NK-92 (cell line): ENCODE measurements around the gene BPHL.
"Not testable (repeated sequence)": the region's sequence is repeated elsewhere in the genome, so short reads cannot be mapped to it uniquely, and the experiment has no call there.

Source experiments
- DNase-seq: peaks from one replicate; lab custom pipeline; 2025; ENCODE audit not compliant: unreplicated experiment; lab: John Stamatoyannopoulos, UW

BPHL gene

GRCh38 chr6:3120765-3121089, 2.2 kb downstream of the BPHL start:
- no peak for DNase-seq

- DNase-seq = no peak
These were observed 4.3 kb downstream of the BPHL start for GRCh38 chr6:3122823-3123182.

GRCh38 chr6:3124667-3125066, 6.2 kb downstream of the BPHL start:
- no peak for DNase-seq

DNA sequence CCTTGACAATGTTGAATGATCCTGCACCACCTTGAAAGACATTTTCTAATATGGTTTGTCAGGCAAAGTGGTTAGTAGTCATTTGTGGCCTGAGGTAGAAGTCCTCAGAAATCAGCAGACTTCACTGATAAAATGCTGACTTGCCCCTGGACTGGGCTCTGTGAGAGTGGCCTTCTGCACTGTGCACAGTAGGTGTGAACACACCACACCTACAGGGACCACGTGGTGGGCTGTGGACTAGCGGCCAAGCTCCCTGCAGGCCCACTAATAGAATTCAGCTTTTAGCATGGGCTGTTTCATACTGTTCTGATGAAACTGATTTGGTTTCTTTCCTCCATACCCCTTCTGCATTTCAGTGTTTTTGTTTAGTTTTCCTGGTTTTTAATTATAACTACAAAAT, 7.3 kb downstream of the BPHL start:
- DNase-seq = no peak

DNA sequence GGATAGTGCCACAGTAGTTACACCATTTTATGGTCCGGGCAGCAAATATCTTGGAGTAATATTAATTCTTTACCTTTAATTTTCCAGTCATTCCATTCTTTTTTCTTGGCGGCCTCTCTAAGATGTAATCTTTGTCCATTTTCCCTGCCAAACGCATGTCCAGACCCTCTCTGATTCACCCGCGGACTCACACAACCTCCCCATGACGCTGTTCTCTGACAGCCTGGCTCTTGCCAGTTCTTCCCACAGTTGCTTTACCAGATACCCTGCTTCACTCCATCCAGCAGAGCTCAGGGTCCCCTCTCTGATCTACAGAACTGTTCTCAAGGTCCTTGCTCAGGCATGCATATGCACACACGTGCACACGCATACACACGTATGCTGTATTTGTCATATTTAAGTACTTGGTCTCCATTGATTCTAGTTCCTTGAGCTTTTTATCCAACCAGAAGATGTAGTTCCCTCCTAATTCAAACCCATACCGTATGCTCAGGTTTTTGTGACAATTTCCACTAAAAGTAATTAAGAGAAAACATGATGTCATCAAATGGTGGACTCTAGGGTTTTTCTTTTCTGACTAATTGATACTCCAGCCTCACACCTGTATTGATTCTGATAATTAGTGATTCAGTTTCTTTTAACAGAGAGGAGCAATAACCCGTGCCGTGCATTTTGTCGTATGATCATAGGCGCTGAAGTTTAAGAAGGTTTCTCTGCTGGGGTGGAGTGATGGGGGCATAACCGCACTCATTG, 10.0 kb downstream of the BPHL start:
- DNase-seq = no peak

DNA sequence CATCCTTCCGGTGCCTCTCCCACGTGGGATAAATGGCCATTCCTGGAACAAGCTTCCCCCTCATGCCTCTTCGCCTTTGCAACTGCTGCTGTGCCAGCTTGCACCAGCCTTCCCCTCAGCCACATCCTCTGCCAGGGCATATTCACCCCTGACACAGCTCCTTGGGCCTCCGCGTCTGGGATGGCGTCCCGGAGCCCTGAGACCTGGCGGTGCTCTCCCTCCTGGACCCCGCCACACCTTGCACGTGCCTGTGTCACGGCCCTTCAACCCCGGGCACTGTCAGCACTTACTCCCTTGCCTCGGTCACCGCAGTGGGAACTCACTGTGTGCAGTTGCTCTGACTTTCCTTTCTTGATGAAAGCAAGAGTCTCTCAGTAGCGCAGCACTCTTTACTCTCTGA, 13.2 kb downstream of the BPHL start:
- DNase-seq = no peak

DNA sequence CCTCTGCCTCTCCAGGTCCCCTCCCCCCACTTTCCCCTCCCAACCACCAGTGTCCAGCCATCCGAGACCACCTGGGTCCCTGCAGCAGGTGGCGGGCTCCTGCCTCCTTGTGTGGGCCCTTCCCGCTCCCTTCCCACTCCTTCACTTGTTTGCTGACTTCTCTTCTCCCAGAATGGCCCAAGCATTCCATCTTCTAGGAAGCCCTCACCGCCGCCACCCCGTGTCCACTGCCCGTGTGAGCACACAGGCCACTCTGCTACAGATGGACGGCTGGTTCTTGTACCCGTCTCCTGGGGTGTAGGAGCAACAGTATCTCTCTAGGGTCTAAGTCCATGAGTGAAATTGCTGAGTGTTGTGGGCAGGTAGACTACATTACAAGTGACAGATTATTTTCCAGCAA, 15.0 kb downstream of the BPHL start:
- DNase-seq = no peak

GRCh38 chr6:3135668-3136291, 17.3 kb downstream of the BPHL start:
- DNase-seq = no peak

DNA sequence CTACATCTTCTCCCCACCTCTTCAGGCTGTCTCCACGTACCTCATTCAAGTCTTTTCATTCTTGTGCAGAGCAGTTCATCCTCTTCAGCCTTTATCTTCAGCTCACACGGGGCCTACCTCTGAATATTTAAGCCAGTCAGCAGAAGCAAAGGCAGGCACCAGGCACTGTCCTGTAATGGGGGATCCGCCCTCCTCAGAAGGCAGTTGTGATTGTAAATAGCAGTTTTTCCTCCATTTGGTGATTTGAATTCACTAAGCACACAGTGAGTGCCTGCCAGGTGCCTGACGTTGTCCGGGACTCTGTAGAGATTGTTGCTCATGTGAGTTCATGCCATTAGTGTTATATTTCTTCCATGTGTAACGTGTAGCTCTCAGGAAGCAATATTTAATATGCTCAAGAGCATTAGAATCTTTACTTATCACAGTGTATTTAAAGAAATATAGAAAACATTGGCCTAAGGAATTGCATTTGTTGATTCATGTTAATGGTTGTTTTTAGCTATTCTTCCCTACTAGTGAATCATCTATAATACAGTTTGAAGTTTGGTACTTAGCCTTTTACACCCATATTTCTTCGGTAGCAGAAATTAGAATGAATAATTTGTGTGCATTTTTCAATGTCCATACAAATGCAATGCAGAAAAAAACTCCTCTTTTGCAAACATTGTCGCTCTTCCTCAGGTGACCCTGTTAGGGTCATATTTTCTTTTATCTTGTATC, 17.9 kb downstream of the BPHL start:
- no peak for DNase-seq

GRCh38 chr6:3137057-3137777, 18.7 kb downstream of the BPHL start:
- no peak for DNase-seq

DNA sequence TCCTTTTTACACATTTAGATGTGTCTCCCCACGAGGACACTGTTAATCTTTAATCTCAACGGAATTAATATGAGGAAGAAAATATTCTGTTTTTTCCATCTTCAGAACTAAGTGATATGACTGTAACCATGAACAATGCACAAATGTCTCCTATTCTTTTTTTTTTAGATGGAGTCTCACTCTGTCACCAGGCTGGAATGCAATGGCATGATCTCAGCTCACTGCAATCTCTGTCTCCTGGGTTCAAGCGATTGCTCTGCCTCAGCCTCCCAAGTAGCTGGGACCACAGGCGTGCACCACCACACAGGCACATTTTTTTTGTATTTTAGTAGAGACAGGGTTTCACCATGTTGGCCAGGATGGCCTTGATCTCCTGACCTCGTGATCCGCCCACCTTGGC, 19.4 kb downstream of the BPHL start:
- not testable (repeated sequence) for DNase-seq

- no peak for DNase-seq
These were observed 19.8 kb downstream of the BPHL start for GRCh38 chr6:3138341-3138740.

DNA sequence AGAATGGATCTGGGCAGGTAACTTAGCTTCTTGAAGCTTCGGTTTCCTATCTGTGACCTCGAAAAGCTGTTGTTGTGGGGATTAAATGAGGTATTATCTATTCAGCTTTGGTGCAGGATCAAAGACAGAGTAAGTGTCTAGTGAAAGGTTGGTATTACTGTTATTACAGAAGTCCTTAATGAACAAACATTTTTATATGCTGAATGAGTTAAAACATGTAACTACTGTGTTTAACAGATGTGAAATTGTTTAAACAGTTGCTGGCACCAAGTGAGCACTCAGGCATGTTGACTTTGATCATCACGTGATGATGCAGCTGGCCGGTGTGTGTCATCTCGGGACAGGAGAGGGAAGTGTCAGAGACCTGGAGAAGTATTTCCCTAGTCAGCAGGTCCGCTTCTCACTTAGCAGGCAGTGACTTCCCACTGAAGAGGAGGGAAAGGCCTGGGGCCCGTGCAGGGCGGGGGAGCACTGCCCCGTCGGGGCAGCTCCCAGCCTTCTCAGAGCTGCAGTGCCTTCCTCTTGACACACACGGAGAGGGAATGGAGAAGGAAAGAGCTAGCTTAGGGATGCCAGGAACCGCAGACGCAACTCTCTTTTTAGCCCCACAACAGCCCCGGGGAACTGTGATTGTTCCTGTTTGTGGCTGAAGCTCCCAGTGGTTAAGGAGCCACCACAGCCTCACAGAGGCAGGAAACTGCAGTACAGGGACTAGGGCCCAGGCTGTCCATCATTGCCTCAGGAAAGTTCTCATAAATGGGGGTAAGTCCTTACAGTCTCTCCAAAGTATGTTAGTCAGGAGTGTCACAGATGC, 20.8 kb downstream of the BPHL start:
- no peak for DNase-seq

DNA sequence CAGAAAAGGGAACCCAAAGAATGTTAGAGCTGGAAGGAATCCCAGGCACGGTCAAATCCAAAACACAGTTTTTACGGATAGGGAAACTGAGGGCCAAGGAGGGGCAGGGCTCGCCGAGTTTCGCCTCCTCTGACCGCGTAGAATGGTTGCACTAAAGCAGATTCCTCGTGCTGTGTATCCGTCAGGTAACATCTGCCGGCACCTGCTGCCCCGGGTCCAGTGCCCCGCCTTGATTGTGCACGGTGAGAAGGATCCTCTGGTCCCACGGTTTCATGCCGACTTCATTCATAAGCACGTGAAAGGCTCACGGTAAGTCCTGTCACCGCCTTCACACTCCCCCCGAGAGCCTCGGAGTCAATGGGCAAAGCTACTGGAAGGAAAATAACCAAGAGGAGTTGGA, 21.7 kb downstream of the BPHL start:
- no peak for DNase-seq

- no peak for DNase-seq
These were observed 24.0 kb downstream of the BPHL start for GRCh38 chr6:3142536-3142935.

- DNase-seq = no peak
These were observed 24.6 kb downstream of the BPHL start for GRCh38 chr6:3143158-3143557.

DNA sequence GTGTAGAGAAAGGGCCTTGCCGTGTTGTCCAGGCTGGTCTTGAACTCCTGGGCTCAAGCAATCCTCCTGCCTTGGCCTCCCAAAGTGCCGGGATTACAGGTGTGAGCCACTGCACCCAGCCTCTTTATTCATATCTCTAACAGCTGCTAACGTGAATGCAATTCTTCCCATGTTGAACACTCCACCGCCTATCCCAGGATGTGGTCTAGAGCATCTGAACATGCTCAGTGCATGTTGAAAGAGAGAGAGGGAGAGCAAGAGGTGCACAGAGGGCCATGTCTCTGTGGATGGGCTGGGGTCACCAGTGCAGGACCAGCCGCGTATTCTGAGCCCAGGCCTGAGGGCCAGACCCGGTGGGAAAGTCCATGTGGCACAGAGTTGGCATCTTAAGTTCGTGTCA, 26.1 kb downstream of the BPHL start:
- DNase-seq = no peak

- DNase-seq = no peak
These were observed 29.6 kb downstream of the BPHL start for GRCh38 chr6:3147914-3148757.

DNA sequence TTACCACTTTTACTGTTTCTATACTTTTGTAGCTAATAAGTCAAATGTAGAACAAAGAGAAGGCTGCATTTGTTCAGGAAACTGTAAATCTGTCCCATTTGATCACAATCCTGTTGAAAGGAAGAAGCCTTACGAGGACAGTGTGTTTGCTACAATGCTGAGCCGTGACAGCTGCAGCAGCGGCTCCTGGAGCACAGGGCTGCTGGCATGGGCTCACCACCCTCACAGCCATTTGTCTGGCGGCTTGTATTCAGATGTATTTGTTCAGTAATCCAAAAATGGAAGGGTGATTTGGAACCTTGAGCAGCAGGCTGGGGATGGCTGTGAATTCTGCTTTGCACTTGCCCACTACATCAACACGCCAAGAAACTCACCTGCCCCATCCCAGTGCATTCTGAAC, 33.2 kb downstream of the BPHL start:
- DNase-seq = no peak

DNA sequence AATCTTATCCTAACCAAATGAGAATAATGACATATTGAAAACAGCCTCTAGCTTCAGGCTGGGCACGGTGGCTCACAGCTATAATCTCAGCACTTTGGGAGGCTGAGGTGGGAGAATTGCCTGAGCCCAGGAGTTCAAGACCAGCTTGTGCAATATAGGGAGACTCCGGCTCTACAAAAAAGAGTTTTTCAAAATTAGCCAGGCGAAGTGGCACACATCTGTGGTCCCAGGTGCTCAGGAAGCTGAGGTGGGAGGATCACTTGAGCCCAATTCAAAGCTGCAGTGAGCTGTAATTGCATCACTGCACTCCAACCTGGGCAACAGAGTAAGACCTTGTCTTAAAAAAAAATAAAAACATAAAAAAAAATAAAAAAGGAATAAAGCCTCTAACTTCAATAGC, 34.2 kb downstream of the BPHL start:
- no peak for DNase-seq
